HG03097 (cell line): ENCODE results near the gene CNIH1.
"Not testable (repeated sequence)": the region's sequence is repeated elsewhere in the genome, so short reads cannot be mapped to it uniquely, and the experiment has no call there.

ENCODE experiments used
- ATAC-seq: cut with Tn5 transposase; IDR thresholded peaks from one replicate; pipeline ENCODE4 v1.9.1; 2021; ENCODE audit not compliant: unreplicated experiment, low FRiP score

The CNIH1 gene

DNA sequence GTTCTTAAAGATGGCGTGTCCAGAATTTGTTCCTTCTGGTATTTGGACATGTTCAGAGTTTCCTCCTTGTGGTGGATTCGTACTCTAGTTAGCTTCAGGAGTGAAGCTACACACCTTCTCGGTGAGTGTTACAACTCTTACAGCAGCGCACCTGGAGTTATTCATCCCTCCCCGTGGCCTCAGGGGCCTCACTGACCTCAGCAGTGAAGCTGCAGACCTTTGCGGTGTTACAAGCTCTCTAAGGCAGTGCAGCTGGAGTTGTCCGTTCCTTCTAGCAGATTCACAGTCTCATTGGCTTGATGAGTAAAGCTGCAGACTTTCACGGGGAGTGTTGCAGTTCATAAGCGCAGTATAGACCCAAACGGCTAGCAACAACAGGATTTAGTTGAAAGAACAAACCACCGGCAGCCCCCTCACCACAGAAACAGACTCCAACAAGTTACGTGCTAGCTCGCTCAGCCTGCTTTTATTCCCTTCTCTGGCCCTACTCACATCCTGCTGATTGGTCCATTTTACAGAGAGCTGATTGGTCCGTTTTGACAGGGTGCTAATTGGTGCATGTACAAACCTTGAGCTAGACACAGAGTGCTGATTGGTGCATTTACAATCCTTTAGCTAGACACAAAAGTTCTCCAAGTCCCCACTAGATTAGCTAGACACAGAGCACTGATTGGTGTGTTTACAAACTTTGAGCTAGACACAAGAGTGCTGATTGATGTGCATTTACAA lies 48.9 kb downstream of the CNIH1 start:
- no peak for ATAC-seq

DNA sequence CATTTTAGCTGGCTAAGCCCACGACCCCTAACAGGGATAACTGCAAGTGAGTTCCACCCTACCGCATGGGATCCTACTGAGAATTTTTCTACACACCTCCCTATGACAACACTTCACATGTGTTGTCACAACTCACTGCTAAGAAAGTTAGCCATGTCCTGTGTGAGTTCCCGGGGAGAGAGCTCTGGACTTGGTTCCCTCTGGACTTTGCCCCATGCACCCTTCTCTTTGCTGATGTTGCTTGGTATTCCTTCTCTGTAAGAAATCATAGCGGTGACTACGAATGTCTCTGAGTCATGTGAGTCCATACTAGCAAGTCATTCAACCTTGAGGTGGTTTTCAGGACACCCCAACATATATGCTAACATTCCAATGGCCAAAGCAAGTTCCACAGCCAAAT lies 53.8 kb downstream of the CNIH1 start:
- ATAC-seq: no peak

GRCh38 chr14:54385556-54385955 lies 55.6 kb downstream of the CNIH1 start:
- no peak for ATAC-seq

- ATAC-seq: no peak
Observed at GRCh38 chr14:54383835-54384234, 57.3 kb downstream of the CNIH1 start.

- ATAC-seq: no peak
Observed at GRCh38 chr14:54381821-54382220, 59.4 kb downstream of the CNIH1 start.

- not testable (repeated sequence) for ATAC-seq
Observed at GRCh38 chr14:54380558-54380957, 60.6 kb downstream of the CNIH1 start.

DNA sequence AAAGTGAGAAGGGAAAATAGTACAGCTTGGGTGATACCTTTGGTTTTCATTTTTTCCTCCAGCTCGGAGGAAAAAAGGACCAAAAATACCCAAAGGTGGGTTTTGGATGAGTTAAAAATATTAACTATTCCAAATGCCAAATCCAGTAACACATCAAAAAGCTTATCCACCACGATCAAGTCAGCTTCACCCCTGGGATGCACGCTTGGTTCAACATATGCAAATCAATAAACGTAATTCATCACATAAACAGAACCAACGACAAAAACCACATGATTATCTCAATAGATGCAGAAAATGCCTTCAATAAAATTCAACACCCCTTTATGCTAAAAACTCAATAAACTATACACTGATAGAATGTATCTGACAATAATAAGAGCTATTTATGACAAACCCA lies 62.3 kb downstream of the CNIH1 start:
- not testable (repeated sequence) for ATAC-seq

DNA sequence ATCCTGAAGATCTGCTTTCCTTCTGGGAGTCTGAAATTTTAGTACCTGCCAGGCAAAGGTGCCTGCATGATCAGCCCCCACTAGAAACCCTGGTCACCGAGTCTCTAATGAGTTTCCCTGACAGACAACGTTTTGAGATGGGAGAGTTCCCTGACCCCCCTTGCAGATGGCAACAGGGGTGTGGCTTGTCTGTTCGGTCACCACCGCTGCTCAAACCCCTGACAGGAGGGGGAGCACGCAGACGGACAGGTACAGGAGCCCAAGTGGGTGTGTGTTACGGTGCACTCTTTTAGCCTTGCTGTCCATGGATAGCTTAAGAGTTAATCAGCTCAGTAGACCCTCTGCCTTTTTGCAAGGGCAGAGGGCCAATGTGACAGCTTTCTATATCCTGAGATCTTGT lies 63.7 kb downstream of the CNIH1 start:
- ATAC-seq: no peak

GRCh38 chr14:54374117-54374884 lies 66.9 kb downstream of the CNIH1 start:
- no peak for ATAC-seq
